K562 (cell line): ENCODE measurements around the gene CENPV. TPM values are rescaled to one million over a fixed set of nuclear protein-coding genes. Genes with fewer than 3 reads are reported as not detected.

Experiments
- ATF6 ChIP-seq: sonication (generic); formaldehyde crosslinking; IDR thresholded peaks from 2 replicates; pipeline ENCODE4 v1.4.0; 2020; ENCODE audit warnings: mild to moderate bottlenecking, missing genetic modification reagents
- CCAR2 ChIP-seq: fragments of 200-400 bp; formaldehyde crosslinking; IDR thresholded peaks from 2 replicates; pipeline ENCODE4 v1.6.1; 2017; ENCODE audit warnings: mild to moderate bottlenecking, low read depth, low read length
- CCNT2 ChIP-seq: IDR thresholded peaks from 2 replicates; pipeline ENCODE4 v1.6.1; 2011; ENCODE audit warnings: borderline replicate concordance, low read depth, mild to moderate bottlenecking, moderate library complexity, mixed read lengths, low read length; ENCODE audit not compliant: insufficient read length; ENCODE audit errors: extremely low read depth
- ERF ChIP-seq: fragments of 450-650 bp; formaldehyde crosslinking; IDR thresholded peaks from 2 replicates; pipeline ENCODE4 v1.4.0; 2020; ENCODE audit warnings: mild to moderate bottlenecking, mixed read lengths
- ETS1 ChIP-seq: conservative IDR thresholded peaks from 2 replicates; pipeline ENCODE4 v1.6.1; 2011; ENCODE audit warnings: low read depth, mild to moderate bottlenecking, low read length; ENCODE audit not compliant: control insufficient read depth
- HMGN3 ChIP-seq: IDR thresholded peaks from 2 replicates; pipeline ENCODE4 v1.6.1; 2011; ENCODE audit warnings: borderline replicate concordance, low read depth, mild to moderate bottlenecking, mixed read lengths, low read length; ENCODE audit not compliant: insufficient read length; ENCODE audit errors: extremely low read depth
- RBBP5 ChIP-seq: fragments of 200-600 bp; sonication (generic); IDR thresholded peaks from 2 replicates; pipeline ENCODE4 v1.6.1; 2012; ENCODE audit warnings: borderline replicate concordance, mild to moderate bottlenecking, low read length, control low read depth, inconsistent platforms; ENCODE audit not compliant: insufficient read depth, poor library complexity, severe bottlenecking
- RBM25 ChIP-seq: fragments of 200-400 bp; formaldehyde crosslinking; IDR thresholded peaks from 2 replicates; pipeline ENCODE4 v1.6.1; 2018; ENCODE audit warnings: low read length, low read depth, moderate library complexity; ENCODE audit not compliant: severe bottlenecking
- UBTF ChIP-seq, 2 experiments: IDR thresholded peaks; 2 replicates each; pipeline ENCODE4 v1.6.1; 2012; ENCODE audit warnings: improper control_type of control experiment in 2 of 2, low read depth in 2 of 2, low read length in 2 of 2, borderline replicate concordance in 1 of 2
- ZNF512 ChIP-seq: IDR thresholded peaks from 2 replicates; pipeline ENCODE4 v1.6.1; 2016; ENCODE audit warnings: missing genetic modification characterization, missing compliant biosample characterization
- ZNF589 ChIP-seq: fragments of 200-800 bp; sonication (Bioruptor generic); IDR thresholded peaks from 2 replicates; pipeline ENCODE4 v1.6.1; 2016; ENCODE audit warnings: low read depth, missing genetic modification characterization, missing compliant biosample characterization
- ZNF592 ChIP-seq: fragments of 450-650 bp; IDR thresholded peaks from 2 replicates; pipeline ENCODE4 v1.6.1; 2017; ENCODE audit warnings: antibody characterized with exemption, mild to moderate bottlenecking
- polyA plus RNA-seq, 8 experiments: library from polyadenylated mRNA; depleted of rRNA in 4 of 8; stranded (reverse) in 5 of 8; unstranded in 3 of 8; fragments of >200 nt; fragmentation: Nextera tagmentation in 2 of 8; fragmentation: Illumina TruSeq in 1 of 8; extraction: Ambion mirVana in 2 of 8; extraction: Trizol in 1 of 8; gene quantifications; 2 replicates each; pipeline versions ENCODE4 v1.2.1 to v1.2.3, GENCODE V29; 2011 to 2014; ENCODE audit warnings: inconsistent platforms in 1 of 8, missing spikeins in 1 of 8
- total RNA-seq, 7 experiments: library from RNA; depleted of rRNA in 6 of 7; stranded (reverse); fragments of >200 nt in 6 of 7; fragmentation: Illumina TruSeq in 2 of 7; extraction: Trizol in 2 of 7; gene quantifications; 2 replicates each; pipeline versions ENCODE4 v1.2.1 to v1.2.3, GENCODE V29; 2011 to 2021; ENCODE audit warnings: low replicate concordance in 1 of 7

The CENPV gene
- total and polyA plus RNA-seq, 9 of the 15 experiments (the other 6 are each of a cell fraction or from before 2014, with no cell fraction given): 17.8 to 131 (median 89.3) TPM

- TF ChIP-seq CCAR2: no peak
- TF ChIP-seq CCNT2: peak; percentile 41
- TF ChIP-seq RBM25: no peak
- TF ChIP-seq RBBP5: peak; percentile 74
- 0 out of 2 replicates have a peak, but pooled peaks have one; percentile 7 for TF ChIP-seq ZNF592
- no peak for TF ChIP-seq ZNF512
- TF ChIP-seq ATF6 (CRISPR knock-in tag): no peak
- TF ChIP-seq HMGN3: peak; percentile 19
- TF ChIP-seq ZNF589 (CRISPR knock-in tag): peak; percentile 71
- TF ChIP-seq UBTF (IDR thresholded peaks at IDR 0.05; ENCODE audit: borderline replicate concordance in 1 of 2, low read depth in 2 of 2, low read length in 2 of 2): peak in 1 of 2 experiments; percentile 1; a peak in 1 of 4 replicates
- TF ChIP-seq ETS1: 0 out of 2 replicates have a peak, but pooled peaks have one; percentile 21
- TF ChIP-seq ERF: no peak
Measured at GRCh38 chr17:16353317-16354174, at the start of gene CENPV (continued).
